Measurements from ENCODE around the gene NAPA. TPM values are rescaled to one million over a fixed set of nuclear protein-coding genes. Genes with fewer than 3 reads are reported as not detected.

Gene NAPA
- total and polyA plus RNA-seq, 4 donors, result 65.7 to 140 (median 124) TPM

DNA sequence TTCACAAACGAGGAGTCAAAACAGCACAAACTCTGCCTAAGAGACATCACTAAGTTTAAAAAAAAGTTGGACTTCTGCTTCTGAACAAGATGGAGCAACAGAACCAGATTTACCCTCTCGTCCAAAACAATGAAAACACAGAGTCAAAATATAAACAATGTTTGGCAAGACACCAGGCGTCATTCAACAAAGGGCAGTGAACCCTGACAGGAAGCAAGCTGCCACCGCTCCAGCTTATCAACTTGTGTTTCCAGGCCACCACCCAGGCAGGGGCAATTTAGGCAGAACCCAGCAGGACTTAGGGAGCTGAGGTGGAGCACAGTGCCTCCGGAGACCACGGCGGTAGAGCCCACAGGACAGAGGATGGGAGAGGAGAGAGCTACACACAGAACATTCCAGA is 8.6 kb upstream of the NAPA start:
- H3K9ac ChIP-seq (ENCODE audit: insufficient read depth in 1 of 2, low read length in 2 of 2), result no peak overlapping the region
- TF ChIP-seq, protein P1, sequence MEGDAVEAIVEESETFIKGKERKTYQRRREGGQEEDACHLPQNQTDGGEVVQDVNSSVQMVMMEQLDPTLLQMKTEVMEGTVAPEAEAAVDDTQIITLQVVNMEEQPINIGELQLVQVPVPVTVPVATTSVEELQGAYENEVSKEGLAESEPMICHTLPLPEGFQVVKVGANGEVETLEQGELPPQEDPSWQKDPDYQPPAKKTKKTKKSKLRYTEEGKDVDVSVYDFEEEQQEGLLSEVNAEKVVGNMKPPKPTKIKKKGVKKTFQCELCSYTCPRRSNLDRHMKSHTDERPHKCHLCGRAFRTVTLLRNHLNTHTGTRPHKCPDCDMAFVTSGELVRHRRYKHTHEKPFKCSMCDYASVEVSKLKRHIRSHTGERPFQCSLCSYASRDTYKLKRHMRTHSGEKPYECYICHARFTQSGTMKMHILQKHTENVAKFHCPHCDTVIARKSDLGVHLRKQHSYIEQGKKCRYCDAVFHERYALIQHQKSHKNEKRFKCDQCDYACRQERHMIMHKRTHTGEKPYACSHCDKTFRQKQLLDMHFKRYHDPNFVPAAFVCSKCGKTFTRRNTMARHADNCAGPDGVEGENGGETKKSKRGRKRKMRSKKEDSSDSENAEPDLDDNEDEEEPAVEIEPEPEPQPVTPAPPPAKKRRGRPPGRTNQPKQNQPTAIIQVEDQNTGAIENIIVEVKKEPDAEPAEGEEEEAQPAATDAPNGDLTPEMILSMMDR (IDR thresholded peaks at IDR 0.05; ENCODE audit: control extremely low read depth, extremely low read depth), result no peak
- peak; percentile 48 to 83 (median 77) for DNase-seq
- no peaks in the 10 kb centered on the region for H3K9me3 ChIP-seq (ENCODE audit: control insufficient read depth in 4 of 4, insufficient read depth in 3 of 4, low read length in 3 of 4)
- no peaks in the 10 kb centered on the region for H3K36me3 ChIP-seq (ENCODE audit: control insufficient read depth in 4 of 4, insufficient read depth in 4 of 4, low read length in 4 of 4)
- H3K27ac ChIP-seq (ENCODE audit: low read depth in 1 of 2, low read length in 1 of 2), result no peak overlapping the region
- peaks cover 0 to 5% (median 0%) of the 10 kb centered on the region in 3 donors for H3K27me3 ChIP-seq (ENCODE audit: control insufficient read depth in 3 of 3, insufficient read depth in 3 of 3, low read length in 2 of 3)
- no peak overlapping the region for H3K4me3 ChIP-seq
- WGBS, 2 donors, result 40% methylated on average over 7 of the region's 7 CpGs
- H3K4me1 ChIP-seq (ENCODE audit: control insufficient read depth in 5 of 5, insufficient read depth in 5 of 5, low read length in 5 of 5), result peaks cover 0 to 13% (median 5%) of the 10 kb centered on the region in 5 donors
- ATAC-seq (ENCODE audit: insufficient read depth, low FRiP score), result no peak

DNA sequence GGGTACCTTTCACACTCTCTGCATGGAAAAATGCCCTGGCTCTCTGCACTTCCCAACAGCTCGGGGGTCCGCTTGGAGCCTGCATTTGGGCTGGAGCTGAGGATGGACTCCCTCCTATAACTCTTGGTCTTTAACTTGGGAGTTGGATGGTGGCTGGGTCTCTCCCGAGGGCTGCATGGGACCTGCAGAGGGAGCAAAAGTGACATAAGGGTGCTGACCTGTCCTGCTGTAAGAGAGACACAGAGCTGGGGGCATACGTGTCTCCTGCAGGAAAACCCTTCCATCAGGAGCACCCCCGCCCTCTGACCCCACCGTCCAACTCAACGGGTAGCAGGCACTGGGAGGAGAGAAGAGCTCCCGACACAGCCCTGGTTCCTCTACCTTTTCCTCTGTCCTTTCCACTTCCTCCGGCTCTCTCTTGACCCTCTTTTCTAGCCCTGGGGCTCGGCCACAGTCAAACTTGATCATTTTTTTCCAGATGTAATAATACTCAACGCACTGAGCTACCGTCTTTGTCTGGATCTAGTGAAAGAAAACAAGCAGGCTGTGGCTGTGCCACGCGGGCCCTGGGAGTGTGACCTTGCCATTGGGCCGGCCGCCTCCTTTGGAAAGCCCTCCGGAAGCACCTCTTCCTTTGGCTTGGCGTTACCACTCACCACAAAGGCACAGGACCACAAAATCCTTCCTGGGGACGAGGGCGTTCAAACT is 6.8 kb upstream of the NAPA start:
- peaks cover 0 to 13% (median 5%) of the 10 kb centered on the region in 5 donors for H3K4me1 ChIP-seq (ENCODE audit: control insufficient read depth in 5 of 5, insufficient read depth in 5 of 5, low read length in 5 of 5)
- H3K4me3 ChIP-seq, result no peak overlapping the region
- H3K27ac ChIP-seq (ENCODE audit: low read depth in 1 of 2, low read length in 1 of 2), result peak overlapping the region in 1 of 2 donors; percentile 35
- no peaks in the 10 kb centered on the region for H3K9me3 ChIP-seq (ENCODE audit: control insufficient read depth in 4 of 4, insufficient read depth in 3 of 4, low read length in 3 of 4)
- DNase-seq (no peak), ATAC-seq (ENCODE audit: insufficient read depth, low FRiP score) (no peak)
- H3K36me3 ChIP-seq (ENCODE audit: control insufficient read depth in 4 of 4, insufficient read depth in 4 of 4, low read length in 4 of 4), result no peaks in the 10 kb centered on the region
- H3K27me3 ChIP-seq (ENCODE audit: control insufficient read depth in 3 of 3, insufficient read depth in 3 of 3, low read length in 2 of 3), result peaks cover 0 to 5% (median 0%) of the 10 kb centered on the region in 3 donors
- WGBS, 2 donors, result 51 to 57% methylated on average over 20 of the region's 20 CpGs
- H3K9ac ChIP-seq (ENCODE audit: insufficient read depth in 1 of 2, low read length in 2 of 2), result no peak overlapping the region
- TF ChIP-seq, protein P1 (IDR thresholded peaks at IDR 0.05; ENCODE audit: control extremely low read depth, extremely low read depth), result no peak

DNA sequence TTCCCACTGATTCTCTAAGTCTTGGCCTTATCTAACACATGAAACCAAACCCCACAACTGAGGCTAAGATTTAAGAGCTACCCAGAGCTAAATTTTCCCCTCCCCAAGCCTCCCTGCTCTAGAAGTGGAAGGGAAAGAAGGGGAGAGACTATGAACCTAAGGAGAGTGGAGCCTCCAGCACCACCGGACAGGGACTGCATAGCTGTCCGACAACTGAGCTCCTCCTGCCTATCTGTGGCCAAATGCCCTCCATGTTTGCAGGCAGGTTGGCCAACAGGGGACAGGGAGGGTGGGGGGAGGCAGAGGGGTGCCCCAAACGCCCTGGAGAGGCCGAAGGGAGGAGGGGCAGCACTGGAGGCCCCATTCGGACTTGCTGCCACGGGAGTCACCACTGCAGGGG is 6.0 kb upstream of the NAPA start:
- no peak for ATAC-seq (ENCODE audit: insufficient read depth, low FRiP score)
- Histone ChIP-seq H3K9me3 (ENCODE audit: control insufficient read depth in 4 of 4, insufficient read depth in 3 of 4, low read length in 3 of 4) (no peaks in the 10 kb centered on the region), H3K4me1 (ENCODE audit: control insufficient read depth in 5 of 5, insufficient read depth in 5 of 5, low read length in 5 of 5) (peaks cover 0 to 15% (median 5%) of the 10 kb centered on the region in 5 donors), H3K9ac (ENCODE audit: insufficient read depth in 1 of 2, low read length in 2 of 2) (no peak overlapping the region), H3K27me3 (ENCODE audit: control insufficient read depth in 3 of 3, insufficient read depth in 3 of 3, low read length in 2 of 3) (peaks cover 0 to 5% (median 0%) of the 10 kb centered on the region in 3 donors), H3K4me3 (no peak overlapping the region), H3K36me3 (ENCODE audit: control insufficient read depth in 4 of 4, insufficient read depth in 4 of 4, low read length in 4 of 4) (no peaks in the 10 kb centered on the region), H3K27ac (ENCODE audit: low read depth in 1 of 2, low read length in 1 of 2) (no peak overlapping the region)
- TF ChIP-seq, protein P1 (IDR thresholded peaks at IDR 0.05; ENCODE audit: control extremely low read depth, extremely low read depth), result no peak
- 78 to 82% methylated on average over 6 of the region's 6 CpGs for WGBS, 2 donors
- DNase-seq, result no peak
